ENCODE measurements around the gene GPHN. TPM values are rescaled to one million over a fixed set of nuclear protein-coding genes. Genes with fewer than 3 reads are reported as not detected.
A peak's percentile ranks its signal among the peaks of the same experiment; 100 is the strongest.

The GPHN gene
- total RNA-seq, 1 donor = 6.5 TPM

DNA sequence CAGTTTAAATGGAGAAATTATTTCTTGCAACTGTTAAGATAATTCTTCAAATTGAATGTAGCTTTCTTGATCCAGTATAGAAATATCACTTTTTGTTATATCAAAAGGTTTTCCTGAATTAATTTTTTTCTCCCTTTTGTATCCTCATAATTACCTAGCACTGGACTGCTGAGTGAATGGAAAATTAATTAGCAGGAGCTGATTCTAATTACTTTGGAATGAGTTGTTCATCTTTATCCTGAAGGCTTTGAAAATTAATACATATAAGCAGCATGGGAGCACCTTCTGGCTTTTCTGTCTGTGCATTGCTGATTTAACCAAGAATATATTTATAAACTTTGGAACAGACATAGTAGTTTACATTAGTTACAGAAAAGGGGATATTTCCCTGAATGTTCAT lies 373.6 kb downstream of the GPHN start:
- H3K4me3 ChIP-seq (ENCODE audit: low read depth, low read length) = no peak overlapping the region
- no peak for DNase-seq (ENCODE audit: low read depth)
- TF ChIP-seq, protein P1, sequence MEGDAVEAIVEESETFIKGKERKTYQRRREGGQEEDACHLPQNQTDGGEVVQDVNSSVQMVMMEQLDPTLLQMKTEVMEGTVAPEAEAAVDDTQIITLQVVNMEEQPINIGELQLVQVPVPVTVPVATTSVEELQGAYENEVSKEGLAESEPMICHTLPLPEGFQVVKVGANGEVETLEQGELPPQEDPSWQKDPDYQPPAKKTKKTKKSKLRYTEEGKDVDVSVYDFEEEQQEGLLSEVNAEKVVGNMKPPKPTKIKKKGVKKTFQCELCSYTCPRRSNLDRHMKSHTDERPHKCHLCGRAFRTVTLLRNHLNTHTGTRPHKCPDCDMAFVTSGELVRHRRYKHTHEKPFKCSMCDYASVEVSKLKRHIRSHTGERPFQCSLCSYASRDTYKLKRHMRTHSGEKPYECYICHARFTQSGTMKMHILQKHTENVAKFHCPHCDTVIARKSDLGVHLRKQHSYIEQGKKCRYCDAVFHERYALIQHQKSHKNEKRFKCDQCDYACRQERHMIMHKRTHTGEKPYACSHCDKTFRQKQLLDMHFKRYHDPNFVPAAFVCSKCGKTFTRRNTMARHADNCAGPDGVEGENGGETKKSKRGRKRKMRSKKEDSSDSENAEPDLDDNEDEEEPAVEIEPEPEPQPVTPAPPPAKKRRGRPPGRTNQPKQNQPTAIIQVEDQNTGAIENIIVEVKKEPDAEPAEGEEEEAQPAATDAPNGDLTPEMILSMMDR (IDR thresholded peaks at IDR 0.05; ENCODE audit: insufficient read depth, low read length) = no peak

DNA sequence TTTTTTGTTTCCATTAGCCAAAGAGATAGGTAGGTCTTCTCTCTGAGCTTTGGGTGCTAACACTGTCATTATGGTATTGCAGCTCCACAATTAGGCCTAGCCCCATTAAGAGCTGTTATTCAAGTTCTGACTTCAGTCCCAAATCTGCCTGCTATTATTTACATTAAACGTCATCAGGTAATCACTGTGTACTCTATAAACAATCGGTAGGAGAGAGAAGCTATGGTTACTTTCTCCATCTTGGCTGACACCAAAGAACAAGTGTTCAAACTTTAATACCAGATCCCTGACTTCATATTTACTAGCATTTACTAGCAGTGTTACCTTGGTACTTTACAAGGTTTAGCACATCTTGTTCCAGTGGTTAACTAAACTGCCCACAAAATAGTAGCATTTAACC lies 376.2 kb downstream of the GPHN start:
- no peak for DNase-seq (ENCODE audit: low read depth)
- TF ChIP-seq, protein P1 (IDR thresholded peaks at IDR 0.05; ENCODE audit: insufficient read depth, low read length) = no peak
- no peak overlapping the region for H3K4me3 ChIP-seq (ENCODE audit: low read depth, low read length)

- no peak for DNase-seq (ENCODE audit: low read depth)
Observed at GRCh38 chr14:66900719-66901118, 392.8 kb downstream of the GPHN start.

DNA sequence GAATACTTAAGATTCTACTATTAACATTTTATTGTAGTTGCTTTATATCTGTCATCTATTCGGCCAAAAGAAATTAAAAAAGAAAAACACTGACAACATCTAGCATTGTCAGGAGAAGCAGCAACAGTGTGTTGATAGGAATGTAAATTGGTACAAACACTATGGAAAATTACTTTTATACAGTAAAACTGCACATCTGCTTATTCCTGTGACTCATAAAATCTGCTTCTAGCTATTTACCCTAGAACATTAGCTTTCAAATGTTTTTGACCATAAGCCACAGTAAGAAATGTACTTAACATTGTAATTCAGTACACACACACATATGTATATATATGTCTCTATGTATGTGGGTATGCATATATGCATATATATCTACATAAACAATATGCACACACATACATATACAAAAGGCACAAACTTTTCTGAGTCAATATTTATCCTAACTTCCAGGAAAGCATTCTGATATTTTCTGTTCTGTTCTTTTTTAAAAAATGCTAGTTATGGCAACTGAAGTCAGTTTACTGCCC lies 402.4 kb downstream of the GPHN start:
- no peak for DNase-seq (ENCODE audit: low read depth)
- TF ChIP-seq, protein P1 (IDR thresholded peaks at IDR 0.05; ENCODE audit: insufficient read depth, low read length) = no peak

More at GRCh38 chr14:66900719-66901118, 392.8 kb downstream of the GPHN start:
- no peak overlapping the region for H3K4me3 ChIP-seq (ENCODE audit: low read depth, low read length)
- TF ChIP-seq, protein P1 (IDR thresholded peaks at IDR 0.05; ENCODE audit: insufficient read depth, low read length) = no peak

GRCh38 chr14:66916421-66916820 lies 408.5 kb downstream of the GPHN start:
- TF ChIP-seq, protein P1 (IDR thresholded peaks at IDR 0.05; ENCODE audit: insufficient read depth, low read length) = no peak
- no peak for DNase-seq (ENCODE audit: low read depth)

More for the DNA sequence above, 402.4 kb downstream of the GPHN start:
- H3K4me3 ChIP-seq (ENCODE audit: low read depth, low read length) = no peak overlapping the region

DNA sequence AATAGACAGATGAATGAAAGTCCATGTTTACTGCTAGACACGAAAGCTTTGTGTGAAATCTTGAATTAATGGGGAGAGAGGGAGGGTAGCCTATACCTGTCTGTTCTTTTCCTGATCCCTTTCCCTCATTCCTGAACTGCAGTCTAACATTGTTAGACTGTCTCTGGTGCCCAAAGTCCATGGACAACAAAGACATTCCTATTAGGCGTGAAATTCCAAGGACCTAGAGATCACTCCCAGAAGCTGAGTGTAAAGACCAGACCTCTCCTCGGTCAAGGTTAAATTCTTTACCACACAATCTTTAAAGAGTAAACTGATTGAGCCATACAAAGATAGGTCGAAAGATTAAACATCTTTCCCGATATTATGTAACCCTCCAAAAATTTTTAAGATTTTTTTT lies 410.6 kb downstream of the GPHN start:
- no peak overlapping the region for H3K4me3 ChIP-seq (ENCODE audit: low read depth, low read length)
- no peak for DNase-seq (ENCODE audit: low read depth)
- TF ChIP-seq, protein P1 (IDR thresholded peaks at IDR 0.05; ENCODE audit: insufficient read depth, low read length) = no peak

More at GRCh38 chr14:66916421-66916820, 408.5 kb downstream of the GPHN start:
- H3K4me3 ChIP-seq (ENCODE audit: low read depth, low read length) = no peak overlapping the region

DNA sequence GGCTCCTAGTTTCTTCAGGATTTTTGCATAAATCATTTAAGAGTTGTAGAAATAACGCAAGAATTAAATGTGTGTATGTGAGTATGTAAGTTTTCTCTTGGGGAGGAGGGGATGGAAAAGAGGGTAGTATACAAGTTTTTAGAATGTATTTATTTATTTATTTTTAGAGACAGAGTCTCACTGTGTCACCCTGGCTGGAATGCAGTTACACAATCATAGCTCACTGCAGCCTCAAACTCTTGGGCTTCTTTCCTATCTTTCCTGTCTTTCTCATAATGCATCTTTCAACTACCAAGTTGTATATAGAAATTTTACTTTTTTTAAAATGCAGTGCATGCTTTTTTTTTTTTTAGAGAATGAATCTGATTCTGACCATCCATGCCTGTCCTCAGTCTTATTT lies 412.2 kb downstream of the GPHN start:
- peak; percentile 4 for DNase-seq (ENCODE audit: low read depth)
- TF ChIP-seq, protein P1 (IDR thresholded peaks at IDR 0.05; ENCODE audit: insufficient read depth, low read length) = no peak
- H3K4me3 ChIP-seq (ENCODE audit: low read depth, low read length) = no peak overlapping the region

All from fibroblast of the aortic adventitia (primary cell).